DMS 273 (cell line): ENCODE data around the gene RFX6.

Experiments used
- DNase-seq: peaks from one replicate; lab custom pipeline; 2025; ENCODE audit not compliant: unreplicated experiment; lab: John Stamatoyannopoulos, UW

The RFX6 gene

DNA sequence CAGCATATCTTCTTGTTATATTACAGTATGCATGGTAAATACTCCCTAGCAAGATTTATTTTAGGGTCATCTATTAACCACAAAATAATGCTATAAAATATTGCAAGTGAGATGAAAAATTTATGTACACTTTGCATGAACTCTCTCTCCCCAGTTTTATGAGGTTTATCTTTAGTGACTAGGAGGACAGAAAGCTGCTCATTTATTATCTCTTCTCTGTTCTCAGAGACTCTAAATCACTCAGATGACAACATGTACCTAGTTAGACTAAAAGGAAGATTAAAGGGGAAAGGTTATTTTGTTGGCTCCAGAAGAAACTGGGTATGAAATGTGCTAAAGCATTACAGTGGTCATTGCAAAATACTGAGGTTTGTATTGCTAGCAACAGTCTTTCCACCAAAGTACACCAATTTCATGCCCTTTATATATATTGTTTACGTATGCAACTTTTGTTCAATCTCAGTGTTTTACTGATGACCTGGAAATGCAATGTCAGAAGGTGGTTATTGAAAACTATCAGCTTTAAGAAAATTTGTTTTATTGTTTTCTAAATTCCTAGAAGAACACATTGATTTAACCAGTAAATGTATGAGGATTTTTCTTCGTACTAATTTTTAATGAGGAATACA, 11.8 kb downstream of the RFX6 start:
- DNase-seq: no peak

DNA sequence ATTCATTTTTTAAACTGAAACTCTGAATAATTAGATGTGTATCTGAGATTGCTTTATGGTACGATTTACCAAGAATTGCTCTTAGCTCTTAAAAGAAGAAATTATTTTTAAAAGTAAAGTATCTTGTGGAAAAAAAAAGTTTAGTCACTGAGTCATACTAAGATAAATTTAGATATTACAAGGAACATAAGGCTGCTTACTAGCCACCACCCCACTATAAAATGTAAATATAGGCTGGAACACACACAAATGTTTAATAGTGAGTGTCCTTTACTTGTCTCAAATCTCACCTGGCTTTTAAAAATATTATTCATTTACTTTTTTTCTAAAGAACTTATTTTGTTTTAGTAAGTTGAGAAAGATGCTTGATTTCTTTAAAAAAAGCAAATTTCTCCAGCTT, 17.6 kb downstream of the RFX6 start:
- DNase-seq: no peak

DNA sequence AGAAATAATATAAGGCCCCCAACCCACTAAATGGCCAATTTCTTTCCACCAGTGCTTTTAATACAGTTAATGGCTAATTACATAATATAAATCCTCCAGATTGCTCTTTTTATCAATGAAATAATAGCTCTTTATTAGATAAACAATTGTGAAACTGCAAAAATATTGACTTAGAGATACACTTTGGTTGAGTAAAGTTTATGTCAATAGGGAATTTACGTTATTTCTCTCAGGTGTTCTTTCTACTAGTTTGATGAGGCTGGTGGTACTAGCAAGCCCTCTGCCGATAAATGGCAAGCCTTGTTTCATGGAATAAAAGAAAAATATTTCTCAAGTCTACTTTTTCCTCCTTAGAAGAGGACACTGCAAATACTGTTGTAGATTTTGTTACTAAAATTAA, 18.9 kb downstream of the RFX6 start:
- DNase-seq: no peak

DNA sequence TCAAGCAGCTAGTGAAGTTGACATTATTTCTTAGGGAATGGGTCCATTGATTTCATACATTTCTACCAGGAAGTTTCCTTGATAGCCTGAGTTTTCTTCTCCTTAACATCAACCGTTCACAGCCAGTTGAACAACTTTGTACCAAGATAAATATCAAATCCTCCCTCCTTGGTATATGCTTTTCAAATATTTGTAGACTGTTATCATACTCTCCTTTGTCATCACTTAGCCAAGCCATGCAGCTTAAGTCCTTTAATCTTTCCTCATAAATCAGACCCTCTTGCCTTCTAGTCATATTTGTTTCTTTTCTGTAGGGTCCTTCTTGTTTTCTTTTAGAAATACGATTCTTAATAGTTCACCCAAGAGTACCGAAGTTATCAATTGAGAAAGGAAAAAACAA, 25.6 kb downstream of the RFX6 start:
- no peak for DNase-seq

DNA sequence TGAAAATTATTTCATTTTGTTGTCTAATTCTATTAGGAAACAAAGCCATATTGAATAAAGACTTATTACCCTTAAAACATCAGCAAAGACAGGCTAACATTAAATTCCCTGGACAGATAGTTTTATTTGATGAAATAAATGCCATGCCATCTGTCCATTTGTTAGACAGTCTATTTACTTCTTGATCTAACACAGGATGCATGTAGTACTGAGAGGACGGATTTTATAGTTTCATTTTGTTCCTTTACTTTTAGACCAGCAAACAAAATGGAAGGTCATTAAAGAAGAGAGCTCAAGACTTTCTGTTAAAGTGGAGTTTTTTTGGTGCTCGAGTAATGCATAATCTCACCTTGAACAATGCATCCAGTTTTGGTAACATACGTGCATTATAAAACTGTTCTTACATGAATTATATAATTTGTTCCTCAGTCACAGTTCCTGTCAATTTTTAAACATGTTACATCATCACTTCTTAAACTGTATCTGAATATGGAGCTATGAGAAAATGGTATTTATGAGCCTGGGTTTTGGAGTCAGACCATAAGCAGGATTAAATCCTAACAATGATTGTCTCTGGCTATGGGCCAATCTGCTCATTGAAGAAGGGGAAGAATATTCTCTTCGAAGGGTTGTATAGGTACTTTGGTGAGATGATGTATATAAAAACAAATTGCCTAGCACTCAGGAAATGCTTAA, 46.0 kb downstream of the RFX6 start:
- no peak for DNase-seq

DNA sequence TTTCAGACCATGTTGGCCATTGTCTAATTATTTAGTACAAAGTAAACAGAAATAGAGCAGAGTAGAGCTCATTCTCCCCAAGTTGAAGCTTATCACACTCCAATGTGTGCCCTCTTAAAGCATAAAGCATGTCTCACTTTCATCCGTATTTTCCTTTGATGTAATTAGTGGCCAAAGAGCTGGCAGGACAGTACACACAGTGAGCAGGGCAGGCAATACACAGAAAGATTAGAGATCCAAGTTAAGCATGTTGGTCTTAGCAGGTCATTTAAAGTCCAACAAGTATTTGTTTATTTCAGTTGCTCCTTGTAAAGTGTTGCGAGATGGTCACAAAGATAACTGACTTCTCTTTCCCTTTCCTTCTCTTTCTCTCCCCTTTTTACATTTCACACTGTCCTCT, 47.2 kb downstream of the RFX6 start:
- no peak for DNase-seq

DNA sequence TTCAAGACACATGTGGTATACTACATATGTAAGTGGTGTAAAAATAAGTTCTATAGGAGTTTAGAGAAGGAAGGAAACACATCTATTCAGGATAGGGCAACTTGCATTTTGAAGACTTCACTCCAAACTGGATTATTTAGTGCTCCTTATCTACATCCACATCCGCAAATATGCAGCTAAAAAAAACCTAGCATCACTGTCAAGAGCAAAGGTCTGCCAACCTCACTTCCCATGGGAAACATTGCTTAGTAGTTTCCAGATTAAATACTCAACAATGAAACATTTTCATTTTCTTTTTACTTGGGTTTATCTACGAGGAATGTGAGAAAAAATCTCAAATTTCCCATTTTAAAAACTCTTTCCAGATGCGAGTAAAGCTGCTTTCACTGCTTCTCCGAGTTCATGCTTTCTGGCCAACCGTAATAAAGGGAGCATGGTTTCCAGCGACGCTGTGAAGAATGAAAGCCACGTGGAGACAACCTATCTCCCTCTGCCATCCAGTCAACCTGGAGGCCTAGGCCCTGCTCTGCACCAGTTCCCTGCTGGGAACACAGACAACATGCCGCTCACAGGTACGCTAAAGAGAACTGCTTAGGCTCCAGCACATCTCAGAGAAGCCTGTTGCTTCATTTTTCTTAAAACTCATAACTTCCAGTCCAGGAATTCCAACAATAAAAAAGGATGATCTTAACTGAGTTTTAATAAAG, 48.2 kb downstream of the RFX6 start:
- no peak for DNase-seq

DNA sequence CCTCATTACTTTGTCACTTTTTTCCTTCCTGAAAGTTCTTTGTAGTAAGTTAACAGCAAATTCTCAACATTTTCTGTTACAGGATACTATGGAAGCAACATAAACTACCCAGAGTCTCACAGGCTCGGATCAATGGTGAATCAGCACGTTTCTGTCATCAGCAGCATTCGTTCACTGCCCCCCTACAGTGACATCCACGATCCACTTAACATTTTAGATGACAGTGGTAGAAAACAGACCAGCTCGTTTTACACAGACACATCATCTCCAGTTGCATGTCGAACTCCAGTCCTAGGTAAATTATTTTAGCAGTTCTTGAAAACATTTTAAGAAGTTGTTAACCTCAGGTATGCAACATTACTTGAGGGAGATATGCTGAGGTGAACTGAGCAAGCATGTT, 51.6 kb downstream of the RFX6 start:
- no peak for DNase-seq

DNA sequence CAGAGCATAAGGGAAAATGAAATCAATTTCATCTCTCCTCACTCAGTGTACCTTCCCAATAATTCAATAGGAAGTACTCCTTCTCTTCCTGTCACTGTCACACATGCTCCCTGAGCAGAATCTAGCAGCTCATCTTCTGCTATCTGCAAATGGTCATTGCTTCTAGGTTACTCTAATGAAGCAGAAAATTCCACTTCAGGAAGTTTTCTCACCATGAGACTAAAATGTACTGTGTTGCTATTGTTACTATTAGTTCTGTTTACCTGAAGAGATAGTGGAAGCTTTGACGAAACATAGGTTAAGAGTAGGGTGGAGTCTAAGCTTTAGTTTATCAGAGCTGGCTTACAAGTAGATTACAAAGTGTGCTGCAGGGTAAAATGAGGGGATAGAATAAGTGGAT, 52.8 kb downstream of the RFX6 start:
- DNase-seq: no peak

DNA sequence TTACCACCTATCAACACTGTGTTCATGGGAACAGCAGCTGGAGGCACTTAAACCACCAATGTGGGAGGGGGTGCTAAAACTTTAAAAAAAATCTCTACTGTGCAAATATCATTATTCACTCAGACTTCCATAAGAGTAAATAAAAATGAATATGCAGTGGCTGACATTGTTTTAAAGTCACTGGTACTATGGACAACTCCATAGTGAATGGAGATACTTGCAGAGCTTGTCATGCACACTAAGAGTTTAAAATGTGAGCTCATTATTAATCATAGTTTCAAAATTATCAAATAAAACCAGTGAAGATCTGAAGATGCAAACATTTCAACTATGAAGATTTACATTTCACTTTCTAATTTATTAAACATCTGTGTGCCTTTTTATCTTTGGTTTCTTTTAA, 54.4 kb downstream of the RFX6 start:
- no peak for DNase-seq

DNA sequence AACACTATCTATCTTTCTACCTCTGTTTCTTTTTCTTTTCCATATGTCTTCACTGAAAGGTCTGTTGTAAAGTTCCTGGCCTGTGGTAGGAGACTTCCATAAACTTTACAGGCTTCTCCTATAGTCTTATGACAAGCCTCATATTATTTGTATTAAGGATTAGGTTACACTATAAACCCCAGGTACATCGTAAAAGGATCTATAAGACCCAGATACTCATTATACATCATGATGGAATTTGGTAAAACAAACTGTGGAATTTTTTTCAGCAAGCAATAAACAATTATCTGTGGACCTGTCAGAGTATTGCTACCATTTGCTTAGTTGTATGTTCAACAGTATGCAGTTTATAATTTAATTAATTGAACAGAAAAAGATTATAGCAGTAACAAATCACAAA, 55.5 kb downstream of the RFX6 start:
- no peak for DNase-seq

DNA sequence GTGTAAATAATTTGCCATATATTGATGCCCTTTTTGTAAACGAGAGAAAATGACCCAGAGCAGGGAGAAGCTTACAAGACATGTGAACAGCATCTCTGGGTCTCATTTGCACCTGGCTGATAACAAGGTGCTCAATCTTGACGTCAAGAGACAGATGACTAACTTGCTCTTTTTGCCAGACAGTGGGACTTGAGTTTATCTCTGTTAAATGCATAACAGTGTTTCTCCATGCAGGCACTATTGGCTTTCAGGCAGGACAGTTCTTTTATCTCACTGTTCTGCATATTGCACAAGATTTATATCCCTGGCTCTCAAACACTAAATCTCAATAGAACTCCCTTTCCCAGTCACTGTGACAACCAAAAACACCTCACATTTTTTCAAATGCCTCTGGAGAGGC, 56.4 kb downstream of the RFX6 start:
- no peak for DNase-seq

DNA sequence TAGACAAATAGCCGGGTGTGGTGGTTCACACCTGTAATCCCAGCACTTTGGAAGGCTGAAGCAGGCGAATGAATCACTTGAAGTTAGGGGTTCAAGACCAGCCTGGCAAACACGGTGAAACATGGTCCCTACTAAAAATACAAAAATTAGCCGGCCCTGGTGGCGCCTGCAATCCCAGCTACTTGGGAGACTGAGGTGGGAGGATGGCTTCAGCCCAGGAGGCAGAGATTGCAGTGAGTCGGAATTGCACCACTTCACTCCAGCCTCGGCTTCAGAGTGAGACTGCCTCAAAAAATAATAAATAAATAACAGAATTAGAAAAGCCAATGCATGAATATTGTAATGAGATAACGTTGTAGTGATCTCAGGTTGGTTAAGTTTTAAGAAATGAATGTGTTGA, 61.3 kb downstream of the RFX6 start:
- DNase-seq: no peak

DNA sequence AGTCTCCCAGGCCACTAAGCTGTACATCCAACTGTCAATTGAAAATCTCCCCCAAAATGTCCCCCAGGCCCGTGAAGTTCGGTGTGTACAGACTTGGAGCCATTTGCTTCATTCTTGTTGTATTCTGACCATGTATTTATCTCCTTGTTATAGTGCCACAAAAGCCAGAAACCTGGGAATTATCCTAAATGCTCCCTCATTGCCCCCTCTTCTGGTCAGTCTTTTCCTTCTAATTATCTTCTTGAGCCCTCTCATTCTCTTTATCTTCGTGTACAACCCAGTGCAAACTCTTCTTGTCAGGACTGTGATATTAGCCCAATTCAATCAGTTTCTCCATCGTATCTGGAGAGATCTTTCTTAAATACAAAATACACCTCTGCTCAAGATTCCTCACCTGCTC, 64.7 kb downstream of the RFX6 start:
- no peak for DNase-seq

DNA sequence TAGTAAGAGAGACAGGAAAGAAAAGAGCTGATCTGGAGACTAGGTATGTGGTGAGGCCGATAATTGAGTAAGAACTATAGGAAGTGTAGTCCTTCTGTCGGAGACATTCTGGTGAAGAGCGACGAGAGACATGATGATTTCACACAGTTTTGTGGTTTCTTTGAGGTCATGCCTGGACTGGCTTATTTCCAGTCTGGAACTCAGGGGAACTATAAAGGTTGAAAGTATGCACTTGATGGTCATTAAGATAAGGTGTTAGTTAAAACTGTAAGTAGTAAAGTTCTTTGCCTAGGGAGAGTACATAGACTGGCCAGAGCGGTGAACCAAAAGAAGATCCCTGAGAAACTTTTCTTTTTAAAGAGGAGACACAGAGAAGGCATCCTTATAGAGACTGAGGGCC, 68.8 kb downstream of the RFX6 start:
- DNase-seq: no peak

DNA sequence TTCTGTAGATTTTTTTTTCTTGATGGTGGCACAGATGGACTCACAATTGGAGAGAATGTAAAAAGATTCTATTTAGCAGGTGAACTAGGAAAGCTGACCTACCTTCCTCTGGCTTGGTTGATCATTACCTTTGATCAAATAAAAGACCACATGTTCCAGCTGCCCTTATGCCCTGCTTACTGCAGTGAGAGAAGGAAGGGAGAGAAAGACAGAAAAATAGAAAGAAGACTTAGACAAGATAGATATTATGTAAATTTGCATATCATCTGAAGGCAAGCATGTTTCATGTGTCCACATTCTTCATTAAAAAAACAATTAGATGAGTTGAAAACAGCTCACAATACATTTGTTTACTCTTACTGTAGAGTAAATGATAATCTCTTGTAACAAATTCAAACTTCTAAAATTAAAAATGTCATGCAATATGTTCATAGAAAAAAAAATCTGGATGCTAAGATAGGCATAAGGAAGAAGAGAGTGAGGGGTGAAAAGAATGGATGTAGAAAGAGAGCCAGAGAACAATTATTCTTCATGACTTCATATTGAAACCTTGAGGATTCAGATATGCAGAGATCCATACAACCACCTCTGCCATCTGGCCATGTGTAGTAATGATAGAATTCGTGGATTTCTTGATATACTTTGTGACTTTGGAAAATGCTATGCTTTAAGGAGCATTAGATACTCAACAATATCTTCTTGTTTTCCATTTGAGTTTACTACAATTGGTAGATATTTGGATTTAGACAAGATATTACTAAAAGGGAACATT, 71.7 kb downstream of the RFX6 start:
- DNase-seq: no peak

DNA sequence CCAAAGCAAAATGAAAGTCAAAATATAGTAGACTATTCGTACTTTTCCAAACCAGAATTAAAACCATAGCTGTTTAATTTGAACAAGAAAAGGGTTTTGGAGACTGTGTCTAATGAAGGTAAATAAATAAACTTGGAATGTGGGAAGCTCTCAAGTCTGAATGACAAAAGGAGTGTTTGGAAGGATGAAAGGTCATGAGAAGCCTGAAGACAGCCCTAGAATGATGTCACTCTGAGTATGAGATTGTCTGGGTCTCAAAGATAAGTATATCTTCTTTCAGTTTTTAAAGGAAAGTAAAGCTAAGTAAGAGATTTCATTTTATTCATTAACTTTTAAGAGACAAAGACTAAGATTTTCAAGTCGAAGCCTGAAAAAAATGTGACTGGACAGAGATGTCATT, 72.9 kb downstream of the RFX6 start:
- DNase-seq: no peak

DNA sequence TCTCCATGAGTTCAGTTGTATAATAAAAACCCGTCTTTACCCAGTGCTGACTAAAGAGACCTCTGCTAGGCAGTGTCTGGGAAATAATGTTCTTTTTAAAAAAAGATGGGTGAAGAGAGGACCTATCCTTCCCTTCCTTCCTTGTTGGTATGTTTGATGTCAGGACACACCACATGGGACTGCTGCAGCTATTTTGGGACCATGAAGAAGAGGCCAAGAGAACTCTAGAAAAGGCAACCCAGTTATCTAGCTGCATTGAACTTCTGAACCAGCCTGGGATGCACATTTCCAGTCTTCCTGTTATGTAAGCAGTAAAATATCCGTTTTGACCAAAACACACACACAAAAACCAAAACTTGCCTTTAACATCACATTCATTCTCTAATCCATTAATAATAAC, 77.3 kb downstream of the RFX6 start:
- no peak for DNase-seq

DNA sequence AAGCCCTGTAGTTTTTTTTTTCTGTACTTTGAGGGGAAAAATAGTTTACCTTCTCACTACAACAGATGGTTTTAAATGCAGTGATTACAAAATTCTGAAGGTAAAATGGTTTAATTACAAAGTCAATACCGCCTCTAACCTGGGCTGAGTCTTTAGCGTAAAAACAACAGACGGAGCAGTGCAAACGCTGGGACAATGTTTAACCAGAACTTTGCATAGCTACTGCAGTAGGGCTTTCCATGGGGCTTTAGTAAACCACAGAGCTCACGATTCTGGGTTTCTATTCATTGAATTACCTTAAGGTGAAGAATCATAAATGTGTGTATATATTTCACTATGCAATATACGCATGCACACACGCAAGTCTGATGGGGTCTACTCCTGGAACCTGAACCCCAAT, 77.9 kb downstream of the RFX6 start:
- DNase-seq: no peak

DNA sequence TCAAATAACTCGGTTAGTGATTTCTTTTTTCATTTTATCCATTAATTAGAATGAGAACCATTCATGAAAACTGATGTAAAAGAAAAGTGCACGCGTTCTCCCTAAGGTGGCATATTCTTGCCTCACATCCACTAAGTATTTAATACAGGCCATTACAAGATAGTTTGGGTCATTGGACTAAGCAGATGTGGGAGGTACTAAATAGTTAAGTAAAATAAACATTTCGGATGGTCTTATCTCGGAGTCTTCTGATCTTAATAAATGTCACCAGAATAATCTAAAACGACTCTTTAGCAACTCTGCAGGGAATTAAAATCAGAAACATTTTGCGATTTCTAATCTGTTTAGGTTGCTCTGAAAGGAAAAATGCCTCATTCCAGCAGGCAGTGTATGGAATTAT, 78.7 kb downstream of the RFX6 start:
- no peak for DNase-seq

DNA sequence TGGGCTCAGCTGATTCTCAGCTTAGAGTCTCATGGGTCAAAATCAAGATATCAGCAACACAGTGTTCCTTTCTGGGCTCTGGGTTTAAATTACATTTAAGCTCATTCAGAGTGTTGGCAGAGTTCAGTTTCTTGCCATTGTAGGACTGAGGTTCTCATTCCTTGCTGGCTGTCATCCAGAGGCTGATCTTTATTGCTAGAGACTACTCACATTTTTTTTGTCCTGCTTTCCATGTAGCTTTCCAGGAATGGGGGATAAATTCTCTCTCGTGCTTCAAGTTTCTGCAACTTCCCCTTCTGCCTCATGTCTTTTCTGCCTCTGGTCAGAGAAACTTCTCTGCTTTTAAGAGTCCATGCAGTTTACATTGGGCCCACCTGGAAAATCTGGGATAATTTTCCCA, 86.9 kb downstream of the RFX6 start:
- no peak for DNase-seq
